IMR-90 (cell line): ENCODE measurements around the gene TTC28. TPM values are rescaled to one million over a fixed set of nuclear protein-coding genes. Genes with fewer than 3 reads are reported as not detected.

Experiments used
- ATAC-seq: fragments of 200-7000 bp; cut with Tn5 transposase; 2 replicates; pipeline ENCODE4 v1.9.1; 2020; ENCODE audit warnings: low read depth, mild to moderate bottlenecking, moderate library complexity
- BruUV-seq: library from RNA; stranded (reverse); fragments of 400-500 nt; replicated peaks from 2 replicates; lab custom pipeline; 2021; lab: Mats Ljungman, UMichigan
- CTCF ChIA-PET: fragments of 300-600 bp; formaldehyde crosslinking; extraction: SDS; loops from one replicate; lab custom pipeline; 2021; ENCODE audit warnings: antibody characterized with exemption; lab: Yijun Ruan, JAX
- POLR2A ChIA-PET: fragments of 300-600 bp; sonication (Branson Sonifier 250); formaldehyde crosslinking; loops from one replicate; lab custom pipeline; 2022; ENCODE audit warnings: antibody characterized with exemption; ENCODE audit not compliant: unreplicated experiment; lab: Charles Lee
- DNase-seq: peaks from one replicate; pipeline ENCODE4 v3.0.0; 2013
- H2AFZ ChIP-seq: replicated peaks from 2 replicates; pipeline ENCODE3; 2013; ENCODE audit warnings: low read length, mild to moderate bottlenecking; ENCODE audit not compliant: poor library complexity
- H2AK5ac ChIP-seq: 2 replicates; pipeline ENCODE4 v1.6.1; 2013; ENCODE audit warnings: low read depth, low read length, inconsistent platforms
- H2AK9ac ChIP-seq: replicated peaks from 2 replicates; pipeline ENCODE3; 2013; ENCODE audit warnings: mild to moderate bottlenecking, low read depth, low read length, moderate library complexity; ENCODE audit not compliant: poor library complexity
- H2BK120ac ChIP-seq: 2 replicates; pipeline ENCODE4 v1.6.1; 2013; ENCODE audit warnings: low read depth, low read length, inconsistent platforms
- H2BK15ac ChIP-seq: 3 replicates; pipeline ENCODE4 v1.6.1; 2013; ENCODE audit warnings: low read depth, low read length, inconsistent platforms
- H2BK20ac ChIP-seq: 2 replicates; pipeline ENCODE4 v1.6.1; 2013; ENCODE audit warnings: low read depth, mild to moderate bottlenecking, inconsistent platforms, low read length, moderate library complexity
- H2BK5ac ChIP-seq: 2 replicates; pipeline ENCODE4 v1.6.1; 2013; ENCODE audit warnings: mild to moderate bottlenecking, low read depth, low read length, inconsistent platforms; ENCODE audit not compliant: poor library complexity, severe bottlenecking
- H3K14ac ChIP-seq: replicated peaks from 2 replicates; pipeline ENCODE4 v1.6.1; 2013; ENCODE audit warnings: low read depth, low read length, inconsistent platforms
- H3K18ac ChIP-seq: 2 replicates; pipeline ENCODE4 v1.6.1; 2013; ENCODE audit warnings: low read depth, low read length, control low read depth
- H3K23ac ChIP-seq: 2 replicates; pipeline ENCODE4 v1.6.1; 2013; ENCODE audit warnings: low read depth, low read length, inconsistent platforms
- H3K27ac ChIP-seq: 2 replicates; pipeline ENCODE4 v1.5.1; 2013; ENCODE audit warnings: mild to moderate bottlenecking, control low read depth, low read length; ENCODE audit not compliant: insufficient read depth
- H3K27me3 ChIP-seq: 2 replicates; pipeline ENCODE4 v1.6.1; 2013; ENCODE audit warnings: low read length; ENCODE audit not compliant: control insufficient read depth, insufficient read depth
- H3K36me3 ChIP-seq: 2 replicates; pipeline ENCODE4 v1.6.1; 2013; ENCODE audit warnings: low read length, mixed read lengths; ENCODE audit not compliant: control insufficient read depth, insufficient read depth
- H3K4ac ChIP-seq: 2 replicates; pipeline ENCODE4 v1.6.1; 2013; ENCODE audit warnings: low read depth, low read length, inconsistent platforms
- H3K4me1 ChIP-seq: 2 replicates; pipeline ENCODE4 v1.6.1; 2013; ENCODE audit warnings: low read length, mixed read lengths; ENCODE audit not compliant: control insufficient read depth, insufficient read depth
- H3K4me2 ChIP-seq: 2 replicates; pipeline ENCODE4 v1.6.1; 2013; ENCODE audit warnings: low read depth, mild to moderate bottlenecking, control low read depth, low read length, moderate library complexity
- H3K4me3 ChIP-seq: 2 replicates; pipeline ENCODE4 v1.5.1; 2013; ENCODE audit warnings: low read depth, mild to moderate bottlenecking, control low read depth, low read length, moderate library complexity; ENCODE audit not compliant: insufficient read depth
- H3K56ac ChIP-seq: 2 replicates; pipeline ENCODE4 v1.6.1; 2013; ENCODE audit warnings: low read length, inconsistent platforms; ENCODE audit not compliant: insufficient read depth; ENCODE audit errors: extremely low read depth
- H3K79me1 ChIP-seq, 2 experiments: 2 replicates each; pipeline ENCODE4 v1.6.1; 2013; ENCODE audit warnings: low read length in 2 of 2, inconsistent platforms in 1 of 2, low read depth in 1 of 2
- H3K9ac ChIP-seq: 2 replicates; pipeline ENCODE4 v1.6.1; 2013; ENCODE audit warnings: low read depth, low read length, control low read depth
- H3K9me1 ChIP-seq: 2 replicates; pipeline ENCODE4 v1.6.1; 2013; ENCODE audit warnings: low read length, inconsistent platforms; ENCODE audit not compliant: insufficient read depth
- H3K9me3 ChIP-seq: 2 replicates; pipeline ENCODE4 v1.6.1; 2013; ENCODE audit warnings: low read length; ENCODE audit not compliant: control insufficient read depth, insufficient read depth
- H4K20me1 ChIP-seq: 2 replicates; pipeline ENCODE4 v1.6.1; 2013; ENCODE audit warnings: low read length, inconsistent platforms; ENCODE audit not compliant: insufficient read depth
- H4K5ac ChIP-seq: 2 replicates; pipeline ENCODE4 v1.6.1; 2013; ENCODE audit warnings: mild to moderate bottlenecking, low read depth, low read length, control low read depth
- H4K8ac ChIP-seq, 2 experiments: 2 replicates each; pipeline ENCODE4 v1.6.1; 2013; ENCODE audit warnings: low read depth in 2 of 2, low read length in 2 of 2, control low read depth in 1 of 2, inconsistent platforms in 1 of 2
- H4K91ac ChIP-seq: 2 replicates; pipeline ENCODE4 v1.6.1; 2013; ENCODE audit warnings: low read depth, low read length, inconsistent platforms; ENCODE audit not compliant: insufficient read depth
- BHLHE40 ChIP-seq: fragments of 150-350 bp; IDR thresholded peaks from 2 replicates; pipeline ENCODE4 v1.6.1; 2016; ENCODE audit warnings: mild to moderate bottlenecking, low read depth, low read length
- CEBPB ChIP-seq: IDR thresholded peaks from 2 replicates; pipeline ENCODE4 v1.6.1; 2012; ENCODE audit warnings: low read depth, low read length, improper control_type of control experiment
- CHD1 ChIP-seq: IDR thresholded peaks from 2 replicates; pipeline ENCODE4 v1.6.1; 2012; ENCODE audit warnings: low read depth, low read length, improper control_type of control experiment
- CTCF ChIP-seq: conservative IDR thresholded peaks from 2 replicates; pipeline ENCODE4 v1.5.1; 2012; ENCODE audit warnings: mild to moderate bottlenecking, low read depth, low read length, improper control_type of control experiment
- ELK1 ChIP-seq: fragments of 150-350 bp; IDR thresholded peaks from 2 replicates; pipeline ENCODE4 v1.6.1; 2016; ENCODE audit warnings: low read depth, mild to moderate bottlenecking, low read length, moderate library complexity, borderline replicate concordance
- FOS ChIP-seq: fragments of 150-350 bp; IDR thresholded peaks from 2 replicates; pipeline ENCODE4 v1.6.1; 2016; ENCODE audit warnings: low read depth, low read length
- MAFK ChIP-seq: IDR thresholded peaks from 2 replicates; pipeline ENCODE4 v1.6.1; 2012; ENCODE audit warnings: low read depth, low read length, improper control_type of control experiment
- MAZ ChIP-seq: IDR thresholded peaks from 2 replicates; pipeline ENCODE4 v1.6.1; 2012; ENCODE audit warnings: low read depth, mild to moderate bottlenecking, low read length, improper control_type of control experiment, moderate library complexity, borderline replicate concordance
- MXI1 ChIP-seq: IDR thresholded peaks from 2 replicates; pipeline ENCODE4 v1.6.1; 2012; ENCODE audit warnings: low read depth, mild to moderate bottlenecking, low read length, moderate library complexity, borderline replicate concordance
- NFE2L2 ChIP-seq: fragments of 150-350 bp; IDR thresholded peaks from 2 replicates; pipeline ENCODE4 v1.6.1; 2016; ENCODE audit warnings: low read depth, mild to moderate bottlenecking, low read length
- POLR2A ChIP-seq: IDR thresholded peaks from 2 replicates; pipeline ENCODE4 v1.6.1; 2012; ENCODE audit warnings: mild to moderate bottlenecking, low read depth, low read length
- RAD21 ChIP-seq: IDR thresholded peaks from 2 replicates; pipeline ENCODE4 v1.6.1; 2012; ENCODE audit warnings: low read length, improper control_type of control experiment
- RCOR1 ChIP-seq: IDR thresholded peaks from 2 replicates; pipeline ENCODE4 v1.6.1; 2012; ENCODE audit warnings: mild to moderate bottlenecking, low read length, improper control_type of control experiment; ENCODE audit not compliant: insufficient replicate concordance
- RFX5 ChIP-seq: IDR thresholded peaks from 2 replicates; pipeline ENCODE4 v1.8.0; 2012; ENCODE audit warnings: low read depth, mild to moderate bottlenecking, low read length, moderate library complexity
- SMC3 ChIP-seq: fragments of 150-350 bp; IDR thresholded peaks from 2 replicates; pipeline ENCODE4 v1.6.1; 2016; ENCODE audit warnings: low read depth, mild to moderate bottlenecking, antibody characterized with exemption, low read length, moderate library complexity
- USF2 ChIP-seq: fragments of 150-350 bp; IDR thresholded peaks from 2 replicates; pipeline ENCODE4 v1.6.1; 2017; ENCODE audit warnings: mild to moderate bottlenecking, antibody characterized with exemption, low read length, low read depth
- WGBS, 2 experiments: methylation state at CpG; one replicate each; pipeline versions ENCODE4 v1.1.5 to v1.1.7; 2013; ENCODE audit warnings: missing lambda C conversion rate in 2 of 2; ENCODE audit not compliant: insufficient read length in 1 of 2; ENCODE audit errors: extremely low coverage in 2 of 2; 5-methylcytosine and 5-hydroxymethylcytosine counted together
- dilution Hi-C: fragments of 300-500 bp; cut with HindIII; formaldehyde crosslinking; loops from one replicate; pipeline ENCODE4 v1.14.3; 2018; ENCODE audit warnings: low sequenced_read_pairs; ENCODE audit not compliant: unreplicated experiment
- in situ Hi-C: fragments of 300-500 bp; cut with MboI; formaldehyde crosslinking; loops from 3 replicates; pipeline ENCODE4 v1.14.3; 2019; ENCODE audit warnings: low sequenced_read_pairs, inconsistent platforms, mixed read lengths
- intact Hi-C: fragments of 100-400 bp; cut with micrococcal nuclease; formaldehyde crosslinking; loops from 2 replicates; pipeline ENCODE4 v1.10.0; 2022
- polyA plus RNA-seq, 3 experiments: library from polyadenylated mRNA; depleted of rRNA; stranded (reverse); fragments of >200 nt; gene quantifications; 2 replicates each; pipeline ENCODE4 v1.2.3, GENCODE V29; 2012; ENCODE audit warnings: low replicate concordance in 1 of 3
- total RNA-seq: library from RNA; depleted of rRNA; stranded (reverse); fragments of >200 nt; gene quantifications from 2 replicates; pipeline ENCODE4 v1.2.3, GENCODE V29; 2012

The TTC28 gene
- total and polyA plus RNA-seq, 2 of the 4 experiments (the other 2 are of a cell fraction) = 5.6 to 13.3 TPM

- POLR2A ChIA-PET = no interaction called here
- BruUV-seq = no TSS peak
Observed at GRCh38 chr22:28628766-28629165, 50.9 kb downstream of the TTC28 start.

More at GRCh38 chr22:28628766-28629165, 50.9 kb downstream of the TTC28 start:
- Histone ChIP-seq H2AK5ac (no peak overlapping the region), H3K9me1 (0 out of 2 replicates have a peak, but pooled peaks cover 3% of the 10 kb centered on the region), H3K56ac (no peak overlapping the region), H4K5ac (no peak overlapping the region), H3K36me3 (no peaks in the 10 kb centered on the region; the same call in 1 of the 2 replicates), H2AK9ac (no peak overlapping the region), H3K4me2 (no peak overlapping the region), H3K23ac (no peak overlapping the region), H3K27ac (no peak overlapping the region), H3K4me1 (0 out of 2 replicates have a peak, but pooled peaks cover 1% of the 10 kb centered on the region), H3K27me3 (no peaks in the 10 kb centered on the region), H2BK15ac (no peak overlapping the region), H4K20me1 (no peaks in the 10 kb centered on the region), H4K8ac (no peak overlapping the region), H3K4me3 (no peak overlapping the region), H3K14ac (no peak overlapping the region), H2BK5ac (no peak overlapping the region), H3K9me3 (no peaks in the 10 kb centered on the region), H2AFZ (no peak overlapping the region), H4K91ac (no peak overlapping the region), H2BK120ac (no peak overlapping the region), H3K4ac (no peak overlapping the region), H3K9ac (no peak overlapping the region), H2BK20ac (no peak overlapping the region), H3K79me1 (peaks cover 4 to 8% of the 10 kb centered on the region in 2 experiments; a peak in 1 of 4 replicates), H3K18ac (no peak overlapping the region)
- dilution Hi-C loops (no loop called here), in situ Hi-C loops (no loop called here), intact Hi-C loops (no loop called here)
- no peak for ATAC-seq
- no peak for DNase-seq
- TF ChIP-seq USF2 (no peak), BHLHE40 (no peak), CTCF (no peak), NFE2L2 (no peak), FOS (no peak), RAD21 (no peak), MXI1 (no peak), CHD1 (no peak), ELK1 (no peak), RFX5 (no peak), MAFK (no peak), RCOR1 (no peak), MAZ (no peak), POLR2A (no peak), SMC3 (no peak), CEBPB (no peak)
- WGBS, 2 experiments = no CpG with 5 or more reads among the region's 1 CpG
- CTCF ChIA-PET = no interaction called here
